GM23248 (cell line): Measurements from ENCODE around the gene SH3BGRL.

ENCODE experiments used
- EZH2 ChIP-seq: fragments of 200-600 bp; sonication (generic); IDR thresholded peaks from 2 replicates; pipeline ENCODE4 v1.6.1; 2018; ENCODE audit warnings: antibody characterized with exemption, mild to moderate bottlenecking; ENCODE audit not compliant: insufficient read depth, poor library complexity, severe bottlenecking
- EZH2phosphoT487 ChIP-seq: fragments of 200-600 bp; sonication (generic); IDR thresholded peaks from 2 replicates; pipeline ENCODE4 v1.6.1; 2018; ENCODE audit warnings: antibody characterized with exemption, moderate library complexity, mild to moderate bottlenecking, low read depth; ENCODE audit not compliant: insufficient read depth

- TF ChIP-seq EZH2: no peak
- no peak for TF ChIP-seq EZH2phosphoT487
Observed at GRCh38 chrX:81206476-81206875, 4.6 kb downstream of the SH3BGRL start.
